NCI-H524 (cell line): ENCODE measurements around the gene IFIT3.
"Not testable (repeated sequence)": the region's sequence is repeated elsewhere in the genome, so short reads cannot be mapped to it uniquely, and the experiment has no call there.

Experiments
- DNase-seq, 2 experiments: peaks; one replicate each; lab custom pipeline; 2025; lab: John Stamatoyannopoulos, UW

IFIT3 gene

DNA sequence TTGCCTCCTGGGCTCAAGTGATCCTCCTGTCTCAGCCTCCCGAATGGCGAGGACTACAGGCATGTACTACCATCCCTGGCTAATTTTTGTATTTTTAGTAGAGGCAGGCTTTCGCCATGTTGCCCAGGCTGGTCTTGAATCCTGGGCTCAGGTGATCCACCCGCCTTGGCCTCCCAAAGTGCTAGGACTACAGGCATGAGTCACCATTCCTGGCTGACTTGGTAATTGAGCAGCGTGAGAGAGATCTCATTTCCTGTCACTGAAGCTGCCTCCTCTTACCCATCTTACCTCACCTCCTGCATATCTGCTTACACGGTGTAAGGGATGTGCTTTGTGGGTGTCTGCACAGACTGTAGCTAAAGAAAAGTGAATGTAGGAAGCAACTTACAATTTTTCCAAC lies 9.7 kb downstream of the IFIT3 start:
- no peak for DNase-seq

DNA sequence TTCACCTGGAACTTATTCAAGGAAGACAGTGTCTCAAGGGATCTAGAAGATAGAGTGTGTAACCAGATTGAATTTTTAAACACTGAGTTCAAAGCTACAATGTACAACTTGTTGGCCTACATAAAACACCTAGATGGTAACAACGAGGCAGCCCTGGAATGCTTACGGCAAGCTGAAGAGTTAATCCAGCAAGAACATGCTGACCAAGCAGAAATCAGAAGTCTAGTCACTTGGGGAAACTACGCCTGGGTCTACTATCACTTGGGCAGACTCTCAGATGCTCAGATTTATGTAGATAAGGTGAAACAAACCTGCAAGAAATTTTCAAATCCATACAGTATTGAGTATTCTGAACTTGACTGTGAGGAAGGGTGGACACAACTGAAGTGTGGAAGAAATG lies 10.9 kb downstream of the IFIT3 start:
- DNase-seq: no peak

DNA sequence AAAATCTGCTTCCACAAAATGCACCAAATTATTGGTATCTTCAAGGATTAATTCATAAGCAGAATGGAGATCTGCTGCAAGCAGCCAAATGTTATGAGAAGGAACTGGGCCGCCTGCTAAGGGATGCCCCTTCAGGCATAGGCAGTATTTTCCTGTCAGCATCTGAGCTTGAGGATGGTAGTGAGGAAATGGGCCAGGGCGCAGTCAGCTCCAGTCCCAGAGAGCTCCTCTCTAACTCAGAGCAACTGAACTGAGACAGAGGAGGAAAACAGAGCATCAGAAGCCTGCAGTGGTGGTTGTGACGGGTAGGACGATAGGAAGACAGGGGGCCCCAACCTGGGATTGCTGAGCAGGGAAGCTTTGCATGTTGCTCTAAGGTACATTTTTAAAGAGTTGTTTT lies 12.1 kb downstream of the IFIT3 start:
- DNase-seq: no peak

DNA sequence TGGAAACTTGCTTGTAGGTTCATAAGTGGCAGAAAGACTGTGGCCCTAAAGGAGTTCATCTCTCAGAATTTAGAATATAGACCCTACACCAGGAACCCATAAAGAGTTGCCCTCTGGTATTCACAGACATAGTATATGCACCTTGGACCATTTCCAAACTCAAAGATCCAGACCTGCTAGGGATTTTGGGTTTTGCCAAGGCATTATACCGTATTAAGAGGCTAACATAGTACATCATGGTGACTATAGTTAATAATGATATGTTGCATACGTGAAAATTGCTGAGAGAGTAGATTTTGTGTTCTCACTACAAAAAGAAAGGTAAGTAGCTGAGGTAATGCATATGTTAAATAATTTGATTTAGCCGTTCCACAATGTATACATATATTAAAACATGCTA lies 13.9 kb downstream of the IFIT3 start:
- DNase-seq: no peak

DNA sequence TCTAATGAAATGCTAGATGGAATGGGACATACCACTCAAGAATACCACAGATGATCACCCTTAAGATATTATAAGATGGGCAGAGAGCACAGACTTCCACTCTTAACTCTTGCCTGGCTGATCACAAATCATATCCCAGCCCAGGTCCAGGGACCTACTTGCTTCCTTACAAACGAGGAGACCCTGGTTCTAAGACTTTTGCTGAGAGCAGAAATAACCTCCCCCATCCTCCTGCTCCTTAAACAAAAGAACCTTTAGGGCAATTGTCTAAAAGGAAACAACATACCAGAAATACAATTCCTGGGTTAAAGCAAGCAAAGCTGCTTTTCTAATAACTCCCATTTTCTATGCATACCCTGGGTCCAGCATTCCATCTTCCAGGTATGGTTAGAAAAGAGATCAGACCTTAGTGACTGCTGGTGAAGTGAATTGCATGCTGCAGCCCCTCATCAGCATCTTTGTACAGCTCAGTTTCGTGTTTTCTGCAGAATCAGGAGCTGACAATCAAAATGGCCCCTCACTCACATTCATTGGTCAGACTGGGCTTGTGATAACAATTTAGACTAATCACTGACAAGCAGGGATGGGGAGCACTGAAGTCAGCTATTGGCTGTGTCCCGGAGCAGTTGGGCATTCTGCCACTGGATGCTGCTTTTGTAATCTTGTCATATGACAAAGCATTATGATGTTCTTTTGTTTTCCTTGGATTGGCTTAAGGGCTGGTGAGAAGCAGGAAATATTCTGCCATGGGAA lies 14.6 kb downstream of the IFIT3 start:
- DNase-seq: peak in 1 of 2 experiments; percentile 3

DNA sequence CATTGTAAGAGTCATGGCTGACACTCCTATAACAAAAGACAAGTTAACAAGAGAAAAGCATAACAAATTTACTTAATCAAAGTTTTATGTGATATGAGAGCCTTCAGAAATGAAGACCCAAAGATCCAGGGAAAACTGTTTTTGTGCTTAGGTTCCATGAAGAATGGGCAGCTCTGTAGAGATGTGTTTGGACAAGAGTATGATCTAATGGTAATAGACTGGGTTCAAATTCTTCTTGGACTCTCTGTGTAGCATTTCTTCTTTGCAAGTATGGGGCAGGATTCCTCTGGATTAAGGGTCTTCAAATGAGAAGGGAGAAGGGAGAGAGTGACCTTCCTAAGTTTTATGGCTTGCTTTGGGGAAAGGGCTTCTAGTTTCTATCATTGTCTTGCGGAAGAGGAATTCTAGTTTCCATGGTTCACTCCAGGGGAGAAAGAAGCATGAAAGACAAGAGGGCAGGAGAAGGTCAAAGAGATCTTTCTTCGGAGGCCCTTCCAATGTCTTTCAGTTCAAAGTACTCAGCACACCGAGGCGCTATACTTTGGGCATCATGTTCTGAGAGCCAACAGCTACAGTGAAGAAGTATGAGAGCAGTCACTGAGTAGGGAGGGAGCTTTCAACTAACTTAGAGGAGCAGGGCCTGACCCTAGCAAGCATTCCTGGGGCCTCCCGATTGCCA lies 15.4 kb downstream of the IFIT3 start:
- no peak for DNase-seq

DNA sequence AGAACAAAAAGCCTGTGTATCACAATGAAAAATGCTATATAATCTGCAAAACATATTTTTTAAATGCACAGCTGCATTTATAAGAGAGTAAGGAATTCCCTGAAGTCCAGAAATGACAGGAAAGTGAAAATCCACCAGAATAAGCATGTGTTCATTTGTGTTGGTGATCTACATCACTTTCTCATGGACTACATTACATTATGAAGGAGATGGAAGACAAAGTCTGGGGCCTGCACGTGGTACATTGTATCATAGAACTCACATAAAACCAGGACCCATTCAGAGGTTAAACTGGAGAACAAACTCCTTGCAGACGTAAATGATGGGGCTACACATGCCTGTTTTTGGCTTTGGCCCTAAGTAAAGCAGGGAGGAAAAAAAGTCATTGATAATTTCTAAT lies 16.4 kb downstream of the IFIT3 start:
- DNase-seq: no peak

DNA sequence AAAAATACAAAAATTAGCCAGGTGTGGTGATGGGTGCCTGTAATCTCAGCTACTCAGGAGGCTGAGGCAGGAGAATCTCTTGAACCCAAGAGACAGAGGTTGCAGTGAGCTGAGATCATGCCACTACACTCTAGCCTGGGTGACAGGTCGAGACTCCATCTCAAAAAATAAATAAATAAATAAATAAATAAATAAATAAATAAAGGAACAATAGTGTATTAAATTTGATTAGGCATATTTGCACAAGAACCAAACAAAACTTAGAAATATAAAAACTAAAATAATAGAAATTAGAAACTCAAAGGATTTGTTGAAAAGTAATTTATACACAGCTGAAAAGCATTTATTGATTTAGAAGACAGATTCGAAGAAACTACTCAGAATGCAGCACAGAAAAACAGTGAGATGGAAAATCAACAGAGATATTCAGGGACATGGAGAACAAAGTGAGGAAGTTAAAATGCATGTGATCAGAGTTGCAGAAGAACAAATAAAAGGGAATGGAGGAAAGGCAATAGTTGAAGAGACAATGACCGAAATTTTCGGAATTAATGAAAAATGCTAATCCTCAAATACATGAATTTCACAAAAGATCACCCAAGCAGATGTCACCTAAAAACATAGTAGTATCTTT lies 17.7 kb downstream of the IFIT3 start:
- DNase-seq: no peak

DNA sequence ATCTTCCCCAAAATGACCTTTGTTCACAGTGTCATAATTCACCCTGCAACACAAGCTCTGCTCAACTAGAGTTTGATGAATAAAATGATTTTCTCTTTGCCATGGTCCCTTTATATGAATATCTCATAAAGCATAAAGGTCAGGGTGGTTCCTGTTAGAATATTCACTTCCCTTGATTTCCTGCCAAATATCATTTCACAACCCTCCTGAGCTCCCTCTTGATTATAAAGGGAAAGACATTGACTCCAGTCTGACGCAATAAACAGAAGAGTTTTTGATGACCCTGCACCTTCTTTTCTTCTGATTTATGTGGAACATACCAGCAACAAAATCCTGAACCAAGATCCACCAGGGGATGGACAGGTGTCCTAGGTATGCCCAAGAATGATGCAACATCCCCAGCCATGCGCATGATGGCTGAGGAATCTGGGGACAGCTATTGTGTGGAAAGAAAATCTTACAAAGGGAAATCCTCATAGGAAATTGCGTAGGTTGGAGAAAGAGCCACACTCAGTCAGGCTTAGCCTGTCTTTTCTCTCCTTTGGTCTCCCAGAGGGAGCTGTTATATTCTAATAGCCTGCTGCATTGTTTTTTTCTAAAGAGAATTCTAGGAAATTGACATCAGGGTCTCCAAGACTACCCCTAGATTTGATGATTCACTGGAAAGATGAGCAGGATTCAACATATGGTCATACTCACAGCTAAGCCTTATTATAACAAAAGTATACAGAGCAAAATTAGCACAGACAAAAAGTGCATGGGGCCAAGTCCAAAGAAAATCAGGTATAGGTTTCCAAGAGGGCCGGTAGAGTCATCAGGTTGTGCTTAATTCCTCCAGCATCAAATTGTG lies 18.8 kb downstream of the IFIT3 start:
- DNase-seq: no peak

DNA sequence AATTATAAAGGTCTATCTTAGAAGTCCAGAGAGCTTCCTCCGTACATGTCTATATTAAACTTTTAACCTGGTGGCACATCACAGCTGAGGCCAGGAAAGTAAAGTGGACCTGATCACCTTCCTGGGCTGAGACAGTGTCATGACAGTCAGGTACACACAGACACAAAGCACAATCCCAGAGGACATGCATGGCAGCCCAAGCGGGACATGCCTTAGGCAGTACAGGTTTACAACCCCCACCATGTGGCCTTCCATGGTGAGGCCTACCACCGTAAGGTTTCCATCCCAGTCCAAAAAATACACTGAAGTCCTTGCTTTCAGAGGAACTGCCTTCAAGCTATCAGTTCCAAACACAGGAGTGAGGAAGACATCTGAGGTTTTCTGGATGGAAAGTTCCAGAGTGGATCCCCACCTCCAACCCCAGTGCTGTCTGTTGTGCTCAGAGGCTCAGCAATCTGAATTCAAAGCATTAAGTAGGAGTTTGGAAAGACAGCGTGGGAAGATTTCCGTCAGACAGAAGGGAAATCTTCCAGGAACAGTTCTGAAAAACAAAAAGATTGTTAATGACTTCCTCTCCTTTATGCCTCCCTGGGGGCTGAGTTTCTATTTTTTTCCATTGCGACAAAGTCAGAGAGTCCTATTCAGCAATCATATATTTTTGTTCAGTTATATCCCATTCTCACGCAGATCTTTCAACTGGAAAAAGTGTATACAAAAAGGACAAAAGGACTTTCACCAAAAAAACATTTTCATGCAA lies 20.1 kb downstream of the IFIT3 start:
- no peak for DNase-seq

DNA sequence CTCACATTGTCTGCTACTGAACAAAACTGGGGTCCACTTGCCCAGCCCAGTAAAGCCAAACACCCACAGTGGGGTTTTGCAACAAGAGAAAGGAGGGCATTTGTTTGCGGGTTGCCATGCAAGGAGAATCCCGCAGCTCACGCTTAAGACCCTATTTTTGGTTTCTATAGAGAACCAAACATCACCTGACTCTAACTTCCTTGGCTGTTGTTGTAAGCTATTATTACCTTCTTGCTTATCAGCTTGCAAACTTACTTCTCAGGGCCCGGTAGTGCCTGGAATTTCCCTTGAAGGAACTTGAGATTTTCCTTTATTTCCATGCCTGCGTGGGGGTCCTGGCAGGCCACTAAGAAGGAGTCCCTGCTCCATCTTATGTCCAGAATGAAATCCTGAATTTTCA lies 20.7 kb downstream of the IFIT3 start:
- DNase-seq: no peak

DNA sequence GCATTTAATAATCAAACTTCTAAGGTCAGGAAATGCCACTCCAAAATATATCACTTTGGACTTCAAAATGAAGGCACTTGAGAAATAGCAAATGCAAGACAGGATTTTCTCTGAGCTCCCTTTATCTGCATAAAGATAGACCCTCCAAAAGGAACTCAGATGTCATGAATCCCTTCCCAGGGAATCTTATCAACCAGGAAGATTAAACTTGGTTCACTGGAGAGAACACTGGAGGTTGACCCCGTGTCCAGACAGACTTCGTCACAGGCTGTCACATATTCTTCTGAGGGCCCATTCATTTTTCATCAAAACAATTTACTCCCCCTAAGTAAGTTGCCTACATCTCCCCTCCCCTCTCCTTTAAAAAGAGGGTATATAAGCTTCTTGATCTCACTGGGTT lies 21.2 kb downstream of the IFIT3 start:
- DNase-seq: no peak

DNA sequence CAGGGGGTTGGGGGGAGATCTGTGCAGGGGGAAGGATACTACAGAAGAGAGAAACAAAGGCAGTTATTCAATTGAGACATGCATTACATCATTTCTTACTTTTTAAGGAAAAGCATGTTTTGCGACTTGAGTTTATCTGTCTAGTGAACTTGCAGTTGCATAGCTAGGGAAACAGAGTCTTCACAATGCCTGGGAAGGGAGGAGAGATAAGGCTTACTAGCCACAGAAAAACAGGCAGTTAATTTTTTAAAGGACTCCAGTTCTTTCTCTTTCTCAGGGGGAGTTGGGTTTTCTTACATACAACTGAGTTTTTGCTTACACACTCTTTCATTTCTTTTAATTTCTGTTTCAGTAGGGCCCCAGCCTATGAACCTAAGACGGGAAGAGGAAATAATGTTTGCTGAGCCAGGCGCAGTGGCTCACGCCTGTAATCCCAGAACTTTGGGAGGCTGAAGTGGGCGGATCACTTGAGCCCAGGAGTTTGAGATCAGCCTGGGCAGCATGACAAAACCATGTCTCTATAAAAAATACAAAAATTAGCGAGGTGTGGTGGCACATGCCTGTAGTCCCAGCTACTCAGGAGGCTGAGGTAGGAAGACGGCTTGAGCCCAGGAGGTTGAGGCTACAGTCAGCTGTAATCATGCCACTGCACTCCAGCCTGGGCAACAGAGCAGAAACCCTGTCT lies 23.0 kb downstream of the IFIT3 start:
- DNase-seq: not testable (repeated sequence)

DNA sequence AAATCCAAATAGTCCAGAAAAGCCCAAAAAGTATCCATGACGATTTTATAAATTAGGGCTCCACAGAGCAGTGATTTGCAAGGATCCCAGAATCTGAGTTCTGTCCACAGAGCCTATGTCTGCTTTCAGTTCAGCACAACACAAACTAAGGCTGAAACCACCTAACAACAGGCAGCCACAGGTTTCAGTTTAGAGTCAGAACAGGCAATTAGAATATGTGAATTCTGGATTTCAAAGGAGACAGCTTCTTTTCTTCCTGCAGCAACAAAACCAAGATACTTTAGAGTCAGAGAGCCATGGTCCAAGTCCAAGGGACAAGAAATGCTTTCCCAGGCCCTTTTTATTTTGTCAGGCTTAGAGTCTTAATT lies 23.6 kb downstream of the IFIT3 start:
- DNase-seq: no peak

DNA sequence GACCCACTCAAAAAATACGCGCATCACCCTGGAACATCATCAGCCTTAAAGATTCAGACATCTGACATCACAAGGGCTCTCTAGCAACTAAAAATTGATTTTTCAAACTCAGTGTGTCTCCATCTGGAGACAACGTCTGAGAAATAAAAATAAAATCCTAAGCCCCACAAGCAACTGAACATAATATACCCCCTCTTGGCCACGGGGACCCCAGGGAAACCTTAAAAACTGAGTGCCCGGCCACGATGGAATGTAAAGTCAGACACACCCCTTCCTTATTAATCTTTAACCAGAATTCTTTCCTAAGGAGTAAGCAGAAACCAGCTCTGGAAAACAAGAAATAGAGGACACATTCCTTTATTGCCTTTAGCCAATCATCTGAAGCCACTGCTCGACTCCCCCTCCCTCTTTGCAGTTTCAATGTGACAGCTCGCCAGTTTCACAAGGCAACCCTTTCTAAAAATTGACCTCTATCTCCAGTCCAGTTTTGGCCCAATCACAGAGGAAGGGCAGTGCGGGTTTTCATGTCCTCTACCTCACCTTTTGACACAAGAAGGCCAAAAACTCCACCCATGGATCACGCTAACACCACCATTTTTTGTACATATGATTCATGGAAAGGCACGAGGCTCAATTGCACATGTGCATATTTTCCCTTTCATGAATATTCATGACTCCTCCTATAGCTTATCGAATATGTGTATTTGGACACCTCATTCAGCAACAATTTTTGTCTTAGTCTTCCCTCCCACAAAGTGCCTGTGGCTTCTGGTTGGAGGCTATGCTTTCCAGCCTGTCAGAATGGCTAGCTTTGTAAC lies 24.2 kb downstream of the IFIT3 start:
- no peak for DNase-seq

DNA sequence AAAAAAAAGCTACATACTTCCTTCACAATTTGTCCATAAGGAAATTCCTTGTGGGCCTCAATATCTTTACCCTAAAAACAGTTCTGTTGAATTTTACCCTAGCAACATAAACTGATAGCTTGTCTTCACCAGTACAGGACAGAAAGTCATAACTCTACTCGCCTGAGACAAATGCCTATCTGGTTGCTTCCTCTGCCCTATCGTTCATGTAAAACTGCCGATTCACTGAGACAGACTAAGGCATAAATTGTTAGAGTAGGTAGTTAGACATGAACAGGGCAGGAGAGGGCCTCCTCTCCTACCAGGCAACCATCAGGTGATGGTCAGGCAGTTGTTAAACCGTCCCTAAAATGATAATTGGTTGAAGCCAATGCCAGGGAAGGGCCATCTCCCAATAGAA lies 25.0 kb downstream of the IFIT3 start:
- DNase-seq: no peak

DNA sequence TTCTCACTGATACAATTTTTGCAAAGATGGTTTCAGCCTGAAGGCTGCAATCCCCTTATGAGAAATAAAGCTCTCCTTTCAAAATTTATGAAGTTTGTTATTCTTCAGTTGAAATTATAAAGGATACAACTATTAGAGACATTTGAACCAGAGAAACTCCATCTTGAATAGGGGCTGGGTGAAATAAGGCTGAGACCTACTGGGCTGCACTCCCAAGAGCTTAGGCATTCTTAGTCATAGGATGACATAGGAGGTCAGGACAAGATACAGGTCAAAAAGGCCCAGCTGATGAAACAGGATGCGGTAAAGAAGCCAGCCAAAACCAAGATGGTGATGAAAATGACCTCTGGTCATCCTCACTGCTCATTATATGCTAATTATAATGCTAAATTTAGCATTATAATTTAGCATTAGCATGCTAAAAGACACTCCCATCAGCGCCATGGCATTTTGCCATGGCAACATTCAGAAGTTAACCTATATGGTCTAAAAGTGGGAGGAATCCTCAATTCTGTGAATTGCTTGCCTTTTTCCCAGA lies 27.7 kb downstream of the IFIT3 start:
- no peak for DNase-seq

DNA sequence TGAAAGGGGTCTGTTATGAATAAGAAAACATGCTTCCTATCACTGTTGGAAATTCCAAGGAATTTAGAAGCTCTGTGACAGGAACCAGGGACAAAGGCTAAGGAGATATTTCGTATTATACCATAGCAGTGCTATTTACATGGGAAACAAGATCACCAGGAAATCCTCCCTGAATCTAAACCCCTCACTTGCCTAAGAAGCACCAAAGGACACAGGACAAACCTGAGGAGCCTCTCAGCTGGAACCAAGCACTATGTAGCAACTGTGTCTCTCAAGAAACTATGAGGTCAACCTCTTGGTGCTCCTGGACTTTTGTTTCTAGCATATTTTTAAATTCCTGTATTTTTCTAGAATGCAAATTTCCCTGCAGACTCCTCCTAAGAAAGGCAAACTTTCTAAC lies 29.3 kb downstream of the IFIT3 start:
- no peak for DNase-seq

DNA sequence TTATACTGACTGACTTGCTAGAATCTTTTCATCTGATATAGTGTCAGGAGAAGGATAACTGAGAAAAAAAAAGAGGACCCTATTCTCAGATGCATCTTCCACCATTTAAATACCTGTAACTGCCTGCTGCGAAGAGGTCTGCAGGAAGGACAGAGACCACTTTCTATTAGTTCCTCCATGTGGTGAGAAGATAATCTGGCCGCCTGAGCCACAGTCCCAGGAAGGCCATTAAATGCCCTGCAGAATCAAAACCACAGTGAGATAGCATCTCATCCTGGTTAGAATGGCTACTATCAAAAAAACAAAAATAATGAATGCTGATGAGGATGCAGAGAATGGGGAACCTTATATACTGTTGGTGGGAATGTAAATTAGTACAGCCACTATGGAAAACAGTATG lies 30.2 kb downstream of the IFIT3 start:
- DNase-seq: no peak

DNA sequence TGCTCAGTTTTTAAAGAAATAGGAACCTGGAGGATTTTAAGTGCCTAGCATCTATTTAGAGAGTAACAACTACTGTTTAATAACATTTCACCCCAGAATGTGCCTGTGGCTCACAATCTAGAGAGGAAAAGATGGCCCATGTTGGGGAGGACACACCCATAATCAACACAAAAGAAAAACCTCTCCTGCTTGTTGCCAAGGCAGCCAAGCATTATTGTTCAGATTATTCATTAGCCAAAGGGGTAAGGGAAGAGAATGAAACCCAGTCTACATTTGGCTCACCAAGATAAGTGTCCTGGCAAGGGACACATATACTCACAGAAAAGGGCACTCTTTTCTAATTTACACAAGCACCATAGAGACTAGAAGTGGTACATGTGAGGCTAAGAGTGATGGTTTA lies 32.4 kb downstream of the IFIT3 start:
- no peak for DNase-seq
